GM19239 (cell line): Measurements from ENCODE around the gene NDFIP1.

Experiments
- DNase-seq: peaks from one replicate; pipeline ENCODE4 v3.0.0; 2011; ENCODE audit warnings: low spot score; ENCODE audit not compliant: insufficient read length
- FAIRE-seq: peaks from 2 replicates; lab custom pipeline; 2011; peaks lifted over from hg19 to GRCh38; lab: Jason Lieb, UNC

The NDFIP1 gene

GRCh38 chr5:142091012-142091411, 17.6 kb upstream of the NDFIP1 start:
- FAIRE-seq (no peak), DNase-seq (no peak)

- FAIRE-seq (no peak), DNase-seq (no peak)
Measured at GRCh38 chr5:142091922-142092321, 16.7 kb upstream of the NDFIP1 start.

- FAIRE-seq = no peak
Measured at GRCh38 chr5:142095035-142095434, 13.5 kb upstream of the NDFIP1 start.

GRCh38 chr5:142095651-142096330, 12.8 kb upstream of the NDFIP1 start:
- no peak for FAIRE-seq
- no peak for DNase-seq

More at GRCh38 chr5:142095035-142095434, 13.5 kb upstream of the NDFIP1 start:
- no peak for DNase-seq

- FAIRE-seq (no peak), DNase-seq (no peak)
Measured at GRCh38 chr5:142096382-142096781, 12.2 kb upstream of the NDFIP1 start.

- FAIRE-seq (no peak), DNase-seq (no peak)
Measured at GRCh38 chr5:142097681-142098080, 10.9 kb upstream of the NDFIP1 start.

GRCh38 chr5:142098275-142098674, 10.3 kb upstream of the NDFIP1 start:
- DNase-seq = no peak
- FAIRE-seq = no peak

- FAIRE-seq = no peak
- DNase-seq = no peak
Measured at GRCh38 chr5:142098931-142099330, 9.6 kb upstream of the NDFIP1 start.

- no peak for DNase-seq
- no peak for FAIRE-seq
Measured at GRCh38 chr5:142100307-142100706, 8.3 kb upstream of the NDFIP1 start.

GRCh38 chr5:142102980-142103740, 5.4 kb upstream of the NDFIP1 start:
- DNase-seq (no peak), FAIRE-seq (no peak)

- FAIRE-seq = no peak
Measured at GRCh38 chr5:142104491-142104890, 4.1 kb upstream of the NDFIP1 start.

GRCh38 chr5:142106061-142106460, 2.5 kb upstream of the NDFIP1 start:
- DNase-seq = no peak
- no peak for FAIRE-seq

More at GRCh38 chr5:142104491-142104890, 4.1 kb upstream of the NDFIP1 start:
- no peak for DNase-seq

- FAIRE-seq (no peak), DNase-seq (no peak)
Measured at GRCh38 chr5:142107036-142107735, 1.4 kb upstream of the NDFIP1 start.

- no peak for DNase-seq
- no peak for FAIRE-seq
Measured at GRCh38 chr5:142107736-142108431, 695 bp upstream of the NDFIP1 start.

- no peak for DNase-seq
Measured at GRCh38 chr5:142109331-142110045, 909 bp downstream of the NDFIP1 start.

GRCh38 chr5:142110046-142110531, 1.5 kb downstream of the NDFIP1 start:
- DNase-seq (no peak), FAIRE-seq (peak; percentile 37)

More at GRCh38 chr5:142109331-142110045, 909 bp downstream of the NDFIP1 start:
- FAIRE-seq = no peak

- no peak for FAIRE-seq
- DNase-seq = no peak
Measured at GRCh38 chr5:142110988-142111687, 2.6 kb downstream of the NDFIP1 start.

GRCh38 chr5:142114687-142115086, 6.1 kb downstream of the NDFIP1 start:
- FAIRE-seq (no peak), DNase-seq (no peak)
